HepG2 (cell line): ENCODE measurements around the gene GDF15. TPM values are rescaled to one million over a fixed set of nuclear protein-coding genes. Genes with fewer than 3 reads are reported as not detected.

Source experiments
- microRNA-seq: library from miRNA; unstranded; fragments of <30 nt; microRNA quantifications from one replicate; pipeline ENCODE4, GENCODE V29; 2020
- polyA plus RNA-seq, 8 experiments: library from polyadenylated mRNA; depleted of rRNA in 3 of 8; stranded (reverse) in 7 of 8; unstranded in 1 of 8; fragments of >200 nt; fragmentation: Illumina TruSeq in 4 of 8; extraction: Trizol in 4 of 8; gene quantifications; 2 replicates each; pipeline versions ENCODE4 v1.2.1 to v1.2.3, GENCODE V29; 2011 to 2016; ENCODE audit warnings: low read depth in 4 of 8, missing spikeins in 1 of 8, mixed read lengths in 1 of 8; ENCODE audit not compliant: insufficient read depth in 1 of 8
- small RNA-seq, 3 experiments: library from RNA; depleted of rRNA; stranded (forward); fragments of <200 nt; gene quantifications; one replicate each; pipeline ENCODE3, GENCODE V24; 2012; ENCODE audit warnings: low read depth in 2 of 3, low replicate concordance in 1 of 3; ENCODE audit not compliant: insufficient read length in 3 of 3, insufficient read depth in 2 of 3
- total RNA-seq, 5 experiments: library from RNA; depleted of rRNA; stranded (reverse); fragments of >200 nt; fragmentation: Illumina TruSeq; extraction: Trizol; gene quantifications; 2 replicates each; pipeline ENCODE4 v1.2.3, GENCODE V29; 2016; ENCODE audit warnings: low read depth in 1 of 5

GDF15 gene
- total and polyA plus RNA-seq, 2 of the 13 experiments (the other 11 are each of a cell fraction or from before 2014, with no cell fraction given) = 146 to 422 TPM

Small RNA genes within 50 kb of the gene (microRNA-seq; reads per million reads assigned to microRNA genes)
- 29.8 reads per million, percentile 59 among the genes with 10 or more reads in this experiment for gene MIR3189

Small RNA genes within 50 kb of the gene (small RNA-seq; reads per million reads assigned to genes)
- 0.31 to 14.5 (median 5.9) reads per million in 3 experiments for gene MIR3189

Other genes with a start within 250 kb of the GDF15 start
- 15.8 and 25.3 TPM in 2 replicates for gene PIK3R2, start 233.0 kb upstream of the GDF15 start, total RNA-seq (2016; rRNA removed; fragmentation: Illumina TruSeq; extraction: Trizol)
- 18.6 and 27.2 TPM in 2 replicates for gene PIK3R2, start 233.0 kb upstream of the GDF15 start, polyA plus RNA-seq (2011; rRNA removed)
- gene IFI30, start 212.3 kb upstream of the GDF15 start, total RNA-seq (2016; rRNA removed; fragmentation: Illumina TruSeq; extraction: Trizol) = 41.2 and 79.4 TPM in 2 replicates
- gene IFI30, start 212.3 kb upstream of the GDF15 start, polyA plus RNA-seq (2011; rRNA removed) = 24.7 and 25.0 TPM in 2 replicates
- 13.0 and 16.7 TPM in 2 replicates for gene MPV17L2, start 192.9 kb upstream of the GDF15 start, total RNA-seq (2016; rRNA removed; fragmentation: Illumina TruSeq; extraction: Trizol)
- 12.4 and 13.6 TPM in 2 replicates for gene MPV17L2, start 192.9 kb upstream of the GDF15 start, polyA plus RNA-seq (2011; rRNA removed)
- gene RAB3A, start 182.1 kb upstream of the GDF15 start, total RNA-seq (2016; rRNA removed; fragmentation: Illumina TruSeq; extraction: Trizol) = 0.53 and 0.58 TPM in 2 replicates
- gene RAB3A, start 182.1 kb upstream of the GDF15 start, polyA plus RNA-seq (2011; rRNA removed) = 0.95 and 0.98 TPM in 2 replicates
- gene PDE4C, start 159.7 kb upstream of the GDF15 start, total RNA-seq (2016; rRNA removed; fragmentation: Illumina TruSeq; extraction: Trizol) = 0.90 and 1.4 TPM in 2 replicates
- gene PDE4C, start 159.7 kb upstream of the GDF15 start, polyA plus RNA-seq (2011; rRNA removed) = 14.0 and 17.9 TPM in 2 replicates
- 0.04 and 0.07 TPM in 2 replicates for gene IQCN, start 111.7 kb upstream of the GDF15 start, total RNA-seq (2016; rRNA removed; fragmentation: Illumina TruSeq; extraction: Trizol)
- 0.14 and 0.18 TPM in 2 replicates for gene IQCN, start 111.7 kb upstream of the GDF15 start, polyA plus RNA-seq (2011; rRNA removed)
- 31.8 and 41.2 TPM in 2 replicates for gene JUND, start 104.5 kb upstream of the GDF15 start, total RNA-seq (2016; rRNA removed; fragmentation: Illumina TruSeq; extraction: Trizol)
- 59.8 and 124 TPM in 2 replicates for gene JUND, start 104.5 kb upstream of the GDF15 start, polyA plus RNA-seq (2011; rRNA removed)
- 166 and 188 TPM in 2 replicates for gene LSM4, start 63.1 kb upstream of the GDF15 start, total RNA-seq (2016; rRNA removed; fragmentation: Illumina TruSeq; extraction: Trizol)
- 65.8 and 66.8 TPM in 2 replicates for gene LSM4, start 63.1 kb upstream of the GDF15 start, polyA plus RNA-seq (2011; rRNA removed)
- 56.6 and 57.7 TPM in 2 replicates for gene PGPEP1, start 45.6 kb upstream of the GDF15 start, total RNA-seq (2016; rRNA removed; fragmentation: Illumina TruSeq; extraction: Trizol)
- 53.1 and 64.3 TPM in 2 replicates for gene PGPEP1, start 45.6 kb upstream of the GDF15 start, polyA plus RNA-seq (2011; rRNA removed)
- gene LRRC25, start 11.5 kb downstream of the GDF15 start, total RNA-seq (2016; rRNA removed; fragmentation: Illumina TruSeq; extraction: Trizol) = 0.13 TPM in 1 of 2 replicates, not detected in the other
- 0.53 and 0.85 TPM in 2 replicates for gene LRRC25, start 11.5 kb downstream of the GDF15 start, polyA plus RNA-seq (2011; rRNA removed)
- gene SSBP4, start 33.2 kb downstream of the GDF15 start, total RNA-seq (2016; rRNA removed; fragmentation: Illumina TruSeq; extraction: Trizol) = 19.3 and 39.5 TPM in 2 replicates
- 20.8 and 33.4 TPM in 2 replicates for gene SSBP4, start 33.2 kb downstream of the GDF15 start, polyA plus RNA-seq (2011; rRNA removed)
- gene ISYNA1, start 52.0 kb downstream of the GDF15 start, total RNA-seq (2016; rRNA removed; fragmentation: Illumina TruSeq; extraction: Trizol) = 29.4 and 48.5 TPM in 2 replicates
- 29.6 and 36.5 TPM in 2 replicates for gene ISYNA1, start 52.0 kb downstream of the GDF15 start, polyA plus RNA-seq (2011; rRNA removed)
- 3.2 and 3.7 TPM in 2 replicates for gene ELL, start 135.9 kb downstream of the GDF15 start, total RNA-seq (2016; rRNA removed; fragmentation: Illumina TruSeq; extraction: Trizol)
- 5.4 and 5.8 TPM in 2 replicates for gene ELL, start 135.9 kb downstream of the GDF15 start, polyA plus RNA-seq (2011; rRNA removed)
- gene FKBP8, start 157.4 kb downstream of the GDF15 start, total RNA-seq (2016; rRNA removed; fragmentation: Illumina TruSeq; extraction: Trizol) = 75.1 and 81.7 TPM in 2 replicates
- 93.9 and 135 TPM in 2 replicates for gene FKBP8, start 157.4 kb downstream of the GDF15 start, polyA plus RNA-seq (2011; rRNA removed)
- gene KXD1, start 171.7 kb downstream of the GDF15 start, total RNA-seq (2016; rRNA removed; fragmentation: Illumina TruSeq; extraction: Trizol) = 44.6 and 53.1 TPM in 2 replicates
- 143 and 160 TPM in 2 replicates for gene KXD1, start 171.7 kb downstream of the GDF15 start, polyA plus RNA-seq (2011; rRNA removed)
- 959 and 1,184 TPM in 2 replicates for gene UBA52, start 185.7 kb downstream of the GDF15 start, total RNA-seq (2016; rRNA removed; fragmentation: Illumina TruSeq; extraction: Trizol)
- 1,655 and 1,782 TPM in 2 replicates for gene UBA52, start 185.7 kb downstream of the GDF15 start, polyA plus RNA-seq (2011; rRNA removed)
- 20.7 and 25.4 TPM in 2 replicates for gene REX1BD, start 202.6 kb downstream of the GDF15 start, total RNA-seq (2016; rRNA removed; fragmentation: Illumina TruSeq; extraction: Trizol)
- gene REX1BD, start 202.6 kb downstream of the GDF15 start, polyA plus RNA-seq (2011; rRNA removed) = 7.5 and 7.6 TPM in 2 replicates
- gene CRLF1, start 220.6 kb downstream of the GDF15 start, total RNA-seq (2016; rRNA removed; fragmentation: Illumina TruSeq; extraction: Trizol) = 105 and 217 TPM in 2 replicates
- gene CRLF1, start 220.6 kb downstream of the GDF15 start, polyA plus RNA-seq (2011; rRNA removed) = 296 and 337 TPM in 2 replicates
- gene TMEM59L, start 226.7 kb downstream of the GDF15 start, total RNA-seq (2016; rRNA removed; fragmentation: Illumina TruSeq; extraction: Trizol) = 0.69 and 0.97 TPM in 2 replicates
- gene TMEM59L, start 226.7 kb downstream of the GDF15 start, polyA plus RNA-seq (2011; rRNA removed) = 5.5 and 7.2 TPM in 2 replicates